ENCODE data around the gene CDADC1.

DNA sequence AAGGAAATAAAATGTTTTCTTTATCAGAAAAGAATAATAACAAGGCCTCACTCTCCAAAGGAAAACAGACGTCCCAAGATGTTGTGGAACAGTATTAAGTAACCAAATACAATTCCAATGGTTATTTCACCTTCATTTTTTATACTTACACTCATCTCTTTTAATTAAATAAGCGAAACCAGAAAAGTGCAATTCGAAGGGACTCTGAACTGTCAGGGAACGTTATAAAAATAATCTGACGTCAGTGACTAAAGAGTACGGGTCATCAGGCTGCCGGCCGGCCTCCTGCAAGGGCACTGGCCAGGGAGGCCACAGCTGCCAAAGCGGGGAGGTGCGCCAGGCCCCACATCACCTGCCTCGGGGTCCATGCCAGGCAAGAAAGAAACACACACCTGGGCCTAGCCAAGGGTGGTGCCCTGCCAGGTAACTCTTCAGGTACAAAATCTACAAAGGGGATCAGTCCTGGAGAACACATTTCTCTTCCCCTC lies 61.2 kb downstream of the CDADC1 start:
- TF ChIP-seq, protein P1, sequence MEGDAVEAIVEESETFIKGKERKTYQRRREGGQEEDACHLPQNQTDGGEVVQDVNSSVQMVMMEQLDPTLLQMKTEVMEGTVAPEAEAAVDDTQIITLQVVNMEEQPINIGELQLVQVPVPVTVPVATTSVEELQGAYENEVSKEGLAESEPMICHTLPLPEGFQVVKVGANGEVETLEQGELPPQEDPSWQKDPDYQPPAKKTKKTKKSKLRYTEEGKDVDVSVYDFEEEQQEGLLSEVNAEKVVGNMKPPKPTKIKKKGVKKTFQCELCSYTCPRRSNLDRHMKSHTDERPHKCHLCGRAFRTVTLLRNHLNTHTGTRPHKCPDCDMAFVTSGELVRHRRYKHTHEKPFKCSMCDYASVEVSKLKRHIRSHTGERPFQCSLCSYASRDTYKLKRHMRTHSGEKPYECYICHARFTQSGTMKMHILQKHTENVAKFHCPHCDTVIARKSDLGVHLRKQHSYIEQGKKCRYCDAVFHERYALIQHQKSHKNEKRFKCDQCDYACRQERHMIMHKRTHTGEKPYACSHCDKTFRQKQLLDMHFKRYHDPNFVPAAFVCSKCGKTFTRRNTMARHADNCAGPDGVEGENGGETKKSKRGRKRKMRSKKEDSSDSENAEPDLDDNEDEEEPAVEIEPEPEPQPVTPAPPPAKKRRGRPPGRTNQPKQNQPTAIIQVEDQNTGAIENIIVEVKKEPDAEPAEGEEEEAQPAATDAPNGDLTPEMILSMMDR (IDR thresholded peaks at IDR 0.05; ENCODE audit: poor library complexity, severe bottlenecking): no peak
- TF ChIP-seq EP300 (conservative IDR thresholded peaks at IDR 0.05; ENCODE audit: poor library complexity, severe bottlenecking) (no peak), EZH2 (IDR thresholded peaks at IDR 0.05; ENCODE audit: borderline replicate concordance, insufficient read depth, low read length, poor library complexity, severe bottlenecking) (no peak), TAF1 (IDR thresholded peaks at IDR 0.05; ENCODE audit: low read depth) (no peak), POLR2AphosphoS5 (IDR thresholded peaks at IDR 0.05) (no peak), SMC3 (conservative IDR thresholded peaks at IDR 0.05; ENCODE audit: poor library complexity) (no peak), MXI1 (conservative IDR thresholded peaks at IDR 0.05; ENCODE audit: poor library complexity, severe bottlenecking) (no peak)
- TF ChIP-seq, protein P2, sequence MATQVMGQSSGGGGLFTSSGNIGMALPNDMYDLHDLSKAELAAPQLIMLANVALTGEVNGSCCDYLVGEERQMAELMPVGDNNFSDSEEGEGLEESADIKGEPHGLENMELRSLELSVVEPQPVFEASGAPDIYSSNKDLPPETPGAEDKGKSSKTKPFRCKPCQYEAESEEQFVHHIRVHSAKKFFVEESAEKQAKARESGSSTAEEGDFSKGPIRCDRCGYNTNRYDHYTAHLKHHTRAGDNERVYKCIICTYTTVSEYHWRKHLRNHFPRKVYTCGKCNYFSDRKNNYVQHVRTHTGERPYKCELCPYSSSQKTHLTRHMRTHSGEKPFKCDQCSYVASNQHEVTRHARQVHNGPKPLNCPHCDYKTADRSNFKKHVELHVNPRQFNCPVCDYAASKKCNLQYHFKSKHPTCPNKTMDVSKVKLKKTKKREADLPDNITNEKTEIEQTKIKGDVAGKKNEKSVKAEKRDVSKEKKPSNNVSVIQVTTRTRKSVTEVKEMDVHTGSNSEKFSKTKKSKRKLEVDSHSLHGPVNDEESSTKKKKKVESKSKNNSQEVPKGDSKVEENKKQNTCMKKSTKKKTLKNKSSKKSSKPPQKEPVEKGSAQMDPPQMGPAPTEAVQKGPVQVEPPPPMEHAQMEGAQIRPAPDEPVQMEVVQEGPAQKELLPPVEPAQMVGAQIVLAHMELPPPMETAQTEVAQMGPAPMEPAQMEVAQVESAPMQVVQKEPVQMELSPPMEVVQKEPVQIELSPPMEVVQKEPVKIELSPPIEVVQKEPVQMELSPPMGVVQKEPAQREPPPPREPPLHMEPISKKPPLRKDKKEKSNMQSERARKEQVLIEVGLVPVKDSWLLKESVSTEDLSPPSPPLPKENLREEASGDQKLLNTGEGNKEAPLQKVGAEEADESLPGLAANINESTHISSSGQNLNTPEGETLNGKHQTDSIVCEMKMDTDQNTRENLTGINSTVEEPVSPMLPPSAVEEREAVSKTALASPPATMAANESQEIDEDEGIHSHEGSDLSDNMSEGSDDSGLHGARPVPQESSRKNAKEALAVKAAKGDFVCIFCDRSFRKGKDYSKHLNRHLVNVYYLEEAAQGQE (IDR thresholded peaks at IDR 0.05; ENCODE audit: borderline replicate concordance): no peak

All from neural cell (in vitro differentiated cells).